ENCODE measurements around the gene RAET1L. TPM values are rescaled to one million over a fixed set of nuclear protein-coding genes. Genes with fewer than 3 reads are reported as not detected.
"Not testable (repeated sequence)": the region's sequence is repeated elsewhere in the genome, so short reads cannot be mapped to it uniquely, and the experiment has no call there.

RAET1L gene
- not detected for total RNA-seq

GRCh38 chr6:150025201-150025917, at the start of gene RAET1L:
TSS of gene RAET1L (minus strand) at chr6:150025532. CDS start at chr6:150025471, 61 bp downstream.
- peaks cover 0 to 14% of the 10 kb centered on the region in 2 donors for H3K4me1 ChIP-seq
- peak within 1 kb of the TSS; percentile 17 to 33 for H3K4me3 ChIP-seq
- peaks cover 0 to 3% of the 10 kb centered on the region in 2 donors for H3K27me3 ChIP-seq
- peak; percentile 66 for DNase-seq (ENCODE audit: low spot score)
- TF ChIP-seq, protein P1, sequence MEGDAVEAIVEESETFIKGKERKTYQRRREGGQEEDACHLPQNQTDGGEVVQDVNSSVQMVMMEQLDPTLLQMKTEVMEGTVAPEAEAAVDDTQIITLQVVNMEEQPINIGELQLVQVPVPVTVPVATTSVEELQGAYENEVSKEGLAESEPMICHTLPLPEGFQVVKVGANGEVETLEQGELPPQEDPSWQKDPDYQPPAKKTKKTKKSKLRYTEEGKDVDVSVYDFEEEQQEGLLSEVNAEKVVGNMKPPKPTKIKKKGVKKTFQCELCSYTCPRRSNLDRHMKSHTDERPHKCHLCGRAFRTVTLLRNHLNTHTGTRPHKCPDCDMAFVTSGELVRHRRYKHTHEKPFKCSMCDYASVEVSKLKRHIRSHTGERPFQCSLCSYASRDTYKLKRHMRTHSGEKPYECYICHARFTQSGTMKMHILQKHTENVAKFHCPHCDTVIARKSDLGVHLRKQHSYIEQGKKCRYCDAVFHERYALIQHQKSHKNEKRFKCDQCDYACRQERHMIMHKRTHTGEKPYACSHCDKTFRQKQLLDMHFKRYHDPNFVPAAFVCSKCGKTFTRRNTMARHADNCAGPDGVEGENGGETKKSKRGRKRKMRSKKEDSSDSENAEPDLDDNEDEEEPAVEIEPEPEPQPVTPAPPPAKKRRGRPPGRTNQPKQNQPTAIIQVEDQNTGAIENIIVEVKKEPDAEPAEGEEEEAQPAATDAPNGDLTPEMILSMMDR (IDR thresholded peaks at IDR 0.05), result no peak
- H3K36me3 ChIP-seq, result no peaks in the 10 kb centered on the region
- no peaks in the 10 kb centered on the region for H3K9me3 ChIP-seq
- H3K27ac ChIP-seq, result no peak within 1 kb of the TSS

DNA sequence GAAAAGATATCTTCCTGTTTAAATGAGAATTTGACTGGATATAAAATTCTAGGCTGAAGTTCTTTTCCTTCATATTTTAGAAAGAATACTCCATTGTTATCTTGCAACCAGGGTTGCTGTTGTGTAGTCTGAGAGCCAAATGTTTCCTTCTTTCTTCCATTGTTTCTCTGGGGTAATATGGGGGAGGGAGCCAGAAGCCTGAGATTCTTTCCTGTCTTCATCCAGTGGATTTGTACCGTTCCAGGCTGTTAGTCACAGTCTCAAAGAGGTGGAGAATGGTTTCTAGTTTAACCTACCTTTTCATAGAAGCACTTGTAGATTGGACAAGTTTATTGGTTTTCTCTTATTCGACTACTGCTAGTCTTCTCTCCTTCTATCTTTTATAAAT, 49.7 kb upstream of the RAET1L start:
- no peaks in the 10 kb centered on the region for H3K4me1 ChIP-seq
- no peaks in the 10 kb centered on the region for H3K36me3 ChIP-seq
- DNase-seq (ENCODE audit: low spot score), result no peak
- H3K9me3 ChIP-seq, result no peaks in the 10 kb centered on the region
- no peak overlapping the region for H3K4me3 ChIP-seq
- TF ChIP-seq, protein P1 (IDR thresholded peaks at IDR 0.05), result no peak
- H3K27ac ChIP-seq, result no peak overlapping the region
- no peaks in the 10 kb centered on the region for H3K27me3 ChIP-seq

DNA sequence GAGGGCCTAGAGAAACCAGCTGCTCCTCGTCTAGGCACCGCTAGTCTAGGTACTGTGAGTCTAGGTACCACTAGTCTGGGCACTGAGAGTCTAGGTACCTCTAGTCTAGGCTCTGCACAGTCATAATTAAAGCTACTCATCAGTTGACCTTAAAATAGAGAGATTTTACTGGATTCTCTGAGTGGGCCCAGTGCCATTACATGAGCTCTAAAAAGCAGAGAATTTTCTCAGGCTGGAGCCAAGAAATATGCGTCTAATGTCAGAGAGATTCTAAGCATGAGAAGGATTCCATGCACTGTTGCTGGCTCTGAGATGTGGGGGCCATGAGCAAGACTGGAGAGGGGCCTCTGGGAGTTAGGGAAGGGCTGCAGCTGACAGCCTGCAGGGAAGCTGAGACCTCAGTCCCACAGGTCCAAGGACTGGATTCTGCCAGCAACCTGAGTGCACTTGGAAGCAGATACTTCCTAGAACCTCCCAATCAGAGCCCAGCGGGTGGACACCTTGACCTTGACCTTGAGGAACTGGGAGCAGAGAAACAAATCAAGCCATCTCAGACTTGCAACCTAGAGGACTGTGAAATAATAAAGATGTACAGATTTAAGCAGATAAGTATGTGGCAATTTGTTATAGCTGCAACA, 49.2 kb upstream of the RAET1L start:
- not testable (repeated sequence) for DNase-seq (ENCODE audit: low spot score); H3K4me3 ChIP-seq; H3K27ac ChIP-seq; H3K36me3 ChIP-seq; H3K9me3 ChIP-seq; H3K4me1 ChIP-seq; H3K27me3 ChIP-seq

- no peak overlapping the region for H3K27ac ChIP-seq
- H3K4me3 ChIP-seq, result no peak overlapping the region
- H3K27me3 ChIP-seq, result no peaks in the 10 kb centered on the region
- peaks cover 0 to 9% of the 10 kb centered on the region in 2 donors for H3K4me1 ChIP-seq
- TF ChIP-seq, protein P1 (IDR thresholded peaks at IDR 0.05), result no peak
- H3K36me3 ChIP-seq, result no peaks in the 10 kb centered on the region
- DNase-seq (ENCODE audit: low spot score), result no peak
- no peaks in the 10 kb centered on the region for H3K9me3 ChIP-seq
These were observed 46.9 kb upstream of the RAET1L start for GRCh38 chr6:150072201-150072600.

DNA sequence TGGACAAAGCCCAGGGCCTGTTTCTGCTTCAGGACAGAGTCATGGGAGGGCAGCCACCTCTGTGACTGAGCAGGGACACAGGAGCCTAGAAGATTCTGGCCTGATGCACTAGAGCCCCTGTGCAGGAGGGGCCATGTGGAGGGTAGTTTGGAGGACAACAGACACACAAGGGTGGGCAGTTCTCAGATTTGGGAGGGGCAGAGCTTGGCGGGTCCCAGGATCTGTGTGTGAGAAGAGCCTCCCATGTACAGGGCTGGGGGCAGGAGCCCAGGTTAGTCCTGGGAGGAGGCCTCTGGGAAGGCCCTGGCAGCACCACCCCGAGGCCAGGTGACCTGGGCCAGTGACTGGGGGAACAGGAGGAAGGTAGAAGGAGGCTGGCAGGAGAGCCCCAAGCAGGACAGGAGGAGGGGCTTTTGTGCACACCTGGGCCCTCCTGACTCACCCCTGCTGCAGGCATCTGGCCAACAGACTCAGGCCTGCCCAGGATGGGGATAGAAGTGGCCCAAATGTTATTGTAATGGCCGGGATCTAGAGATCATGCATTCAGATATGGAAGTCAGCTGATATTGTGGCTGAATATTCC, 45.0 kb upstream of the RAET1L start:
- no peak for DNase-seq (ENCODE audit: low spot score)
- TF ChIP-seq, protein P1 (IDR thresholded peaks at IDR 0.05), result no peak

GRCh38 chr6:150069706-150070105, 44.4 kb upstream of the RAET1L start:
- TF ChIP-seq, protein P1 (IDR thresholded peaks at IDR 0.05), result no peak
- no peak for DNase-seq (ENCODE audit: low spot score)
- Histone ChIP-seq H3K36me3 (no peaks in the 10 kb centered on the region), H3K27me3 (no peaks in the 10 kb centered on the region), H3K9me3 (no peaks in the 10 kb centered on the region), H3K27ac (peak overlapping the region; percentile 35 to 41), H3K4me3 (peak overlapping the region in 1 of 2 donors; percentile 71), H3K4me1 (peaks cover 0 to 9% of the 10 kb centered on the region in 2 donors)

More for the DNA sequence above, 45.0 kb upstream of the RAET1L start:
- no peak overlapping the region for H3K4me3 ChIP-seq
- no peak overlapping the region for H3K27ac ChIP-seq
- peaks cover 0 to 9% of the 10 kb centered on the region in 2 donors for H3K4me1 ChIP-seq
- H3K36me3 ChIP-seq, result no peaks in the 10 kb centered on the region
- no peaks in the 10 kb centered on the region for H3K27me3 ChIP-seq
- no peaks in the 10 kb centered on the region for H3K9me3 ChIP-seq

Data from right atrium auricular region (tissue), 2 donors.